LHCN-M2 (cell line): ENCODE results near the gene TMEM129. TPM values are rescaled to one million over a fixed set of nuclear protein-coding genes. Genes with fewer than 3 reads are reported as not detected.

Experiments
- DNase-seq: peaks from one replicate; pipeline ENCODE4 v3.0.0-alpha.2; 2012; ENCODE audit warnings: low read depth
- total RNA-seq: library from RNA; depleted of rRNA; stranded (reverse); fragments of >200 nt; gene quantifications from 2 replicates; pipeline ENCODE4 v1.2.3, GENCODE V29; 2014; rRNA removed

Gene TMEM129
- total RNA-seq, 1 experiment from 2014 or later: 62.2 TPM

- DNase-seq: no peak
Observed at GRCh38 chr4:1669850-1670249, 51.3 kb downstream of the TMEM129 start.

DNA sequence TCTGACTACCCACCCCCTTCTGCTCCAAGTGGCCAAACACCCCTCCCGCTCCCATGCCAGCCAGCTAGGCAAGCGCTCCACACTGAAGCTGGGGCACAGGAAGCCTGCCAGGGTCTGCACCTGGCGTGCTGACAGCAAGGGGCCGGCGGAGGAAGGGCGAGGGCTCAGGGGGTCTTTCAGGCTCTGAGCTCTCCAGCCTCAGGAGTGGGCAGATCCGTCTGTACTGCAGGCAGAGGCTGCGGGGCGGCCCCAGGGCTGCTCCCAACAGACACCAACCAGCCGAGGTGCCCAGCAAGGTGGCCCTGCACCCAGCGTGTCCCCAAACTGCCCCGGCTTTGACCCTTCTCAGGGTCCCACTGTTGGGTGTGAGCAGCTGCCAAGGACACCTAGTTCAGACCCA, 51.9 kb downstream of the TMEM129 start:
- no peak for DNase-seq

DNA sequence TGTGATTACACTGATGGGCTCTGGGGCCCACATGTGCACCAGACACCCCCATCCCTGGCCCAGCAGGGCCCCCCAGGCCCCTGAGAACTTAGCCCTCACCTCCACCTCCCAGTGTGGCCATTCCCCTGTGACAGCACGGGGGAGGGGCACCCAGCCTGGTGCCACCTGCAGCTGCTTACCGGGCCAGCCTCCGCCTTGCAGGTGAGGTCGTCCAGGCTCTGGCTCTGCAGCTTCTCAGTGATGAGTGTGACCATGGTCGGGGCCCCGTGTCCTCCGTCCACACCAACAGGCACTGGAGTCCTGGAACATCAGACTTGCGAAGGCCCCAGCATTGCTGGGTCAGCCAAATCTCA, 52.7 kb downstream of the TMEM129 start:
- DNase-seq: no peak

DNA sequence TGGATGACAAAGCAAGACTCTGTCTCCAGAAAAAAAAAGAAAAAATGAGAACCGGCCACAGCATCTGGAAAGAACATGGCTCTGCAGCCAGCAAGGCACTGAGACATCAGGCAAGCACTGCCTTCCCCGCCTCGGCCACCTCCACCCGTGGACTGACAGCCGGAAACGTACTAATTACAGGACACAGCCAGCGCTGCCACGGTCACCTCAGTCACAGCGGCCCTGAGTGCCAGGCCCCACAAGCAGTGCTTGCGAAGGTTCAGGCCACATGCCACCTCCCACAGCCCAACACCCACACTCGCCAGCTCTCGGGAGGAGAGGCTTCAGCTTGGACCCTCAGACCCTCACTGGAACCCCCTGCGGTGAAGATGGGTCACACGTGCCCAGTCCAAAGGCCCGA, 53.9 kb downstream of the TMEM129 start:
- no peak for DNase-seq

DNA sequence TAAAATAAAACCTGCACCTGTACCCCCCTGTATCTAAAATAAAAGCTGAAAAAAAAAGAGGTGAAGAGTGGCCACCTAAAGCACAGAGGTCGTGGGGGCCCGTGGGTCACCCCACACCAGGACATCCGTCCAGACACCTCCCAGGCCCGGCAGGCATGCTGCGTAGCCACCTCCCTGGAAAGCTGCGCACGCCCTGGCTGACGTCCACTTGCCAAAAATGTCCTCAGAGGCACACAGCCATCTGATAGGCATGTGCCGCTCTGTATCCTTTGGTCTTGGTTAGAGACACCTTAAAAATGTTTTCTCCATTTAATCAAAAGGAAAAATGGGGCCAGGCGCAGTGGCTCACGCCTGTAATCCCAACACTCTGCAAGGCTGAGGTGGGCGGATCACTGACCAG, 54.7 kb downstream of the TMEM129 start:
- no peak for DNase-seq

Other genes starting within 250 kb of the TMEM129 start
- gene FAM53A, start 37.0 kb downstream of the TMEM129 start, total RNA-seq: 11.1 and 12.3 TPM in 2 replicates
- gene SLBP, start 9.0 kb downstream of the TMEM129 start, total RNA-seq: 167 and 173 TPM in 2 replicates
- gene TACC3, start 198 bp upstream of the TMEM129 start, total RNA-seq: 54.8 and 59.6 TPM in 2 replicates
- 0.17 and 0.26 TPM in 2 replicates for gene FGFR3, start 72.0 kb upstream of the TMEM129 start, total RNA-seq
- 56.1 and 58.0 TPM in 2 replicates for gene LETM1, start 134.8 kb upstream of the TMEM129 start, total RNA-seq
- gene NSD2, start 150.1 kb upstream of the TMEM129 start, total RNA-seq: 69.9 and 77.4 TPM in 2 replicates